Rectal smooth muscle tissue (tissue), 1 donor: ENCODE data around the gene CDHR3.
"Not testable (repeated sequence)": the region's sequence is repeated elsewhere in the genome, so short reads cannot be mapped to it uniquely, and the experiment has no call there.

Experiments
- H3K27ac ChIP-seq: one replicate; pipeline ENCODE4 v1.7.0; 2013; ENCODE audit warnings: low read depth, low read length, inconsistent platforms
- H3K27me3 ChIP-seq: one replicate; pipeline ENCODE4 v1.7.0; 2013; ENCODE audit warnings: low read length; ENCODE audit not compliant: control insufficient read depth, insufficient read depth
- H3K36me3 ChIP-seq: one replicate; pipeline ENCODE4 v1.7.0; 2013; ENCODE audit warnings: low read length; ENCODE audit not compliant: control insufficient read depth, insufficient read depth
- H3K4me1 ChIP-seq: one replicate; pipeline ENCODE4 v1.7.0; 2013; ENCODE audit warnings: low read length; ENCODE audit not compliant: control insufficient read depth, insufficient read depth
- H3K4me3 ChIP-seq: one replicate; pipeline ENCODE4 v1.7.0; 2013; ENCODE audit warnings: low read length
- H3K9ac ChIP-seq: one replicate; pipeline ENCODE4 v1.7.0; 2013; ENCODE audit warnings: low read length

The CDHR3 gene

GRCh38 chr7:105937411-105937810, 25.7 kb upstream of the CDHR3 start:
- H3K4me1 ChIP-seq = peaks cover 16% of the 10 kb centered on the region
- no peak overlapping the region for H3K4me3 ChIP-seq
- no peaks in the 10 kb centered on the region for H3K36me3 ChIP-seq
- no peak overlapping the region for H3K9ac ChIP-seq
- no peak overlapping the region for H3K27ac ChIP-seq
- H3K27me3 ChIP-seq = no peaks in the 10 kb centered on the region

DNA sequence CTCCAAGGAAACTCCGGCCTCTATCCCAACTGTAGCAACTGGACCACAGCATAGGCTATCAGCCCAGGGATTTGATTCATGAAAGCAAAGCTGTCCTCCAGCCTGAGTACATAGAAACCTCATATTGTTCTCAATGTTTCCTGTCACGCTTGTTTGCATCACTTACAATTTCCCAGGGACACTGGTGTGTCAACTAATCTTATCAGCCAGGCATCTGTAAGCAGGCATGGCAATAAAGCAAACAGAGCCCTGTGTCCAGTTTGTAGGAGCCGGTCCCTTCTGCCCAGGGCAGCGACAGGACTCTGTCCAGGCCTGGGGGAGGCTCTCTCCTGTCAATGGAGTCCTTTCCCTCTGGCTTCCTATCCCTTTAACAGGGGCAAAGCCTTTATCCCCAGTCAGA, 23.0 kb upstream of the CDHR3 start:
- H3K27me3 ChIP-seq = no peaks in the 10 kb centered on the region
- no peak overlapping the region for H3K4me3 ChIP-seq
- H3K9ac ChIP-seq = no peak overlapping the region
- no peak overlapping the region for H3K27ac ChIP-seq
- peaks cover 2% of the 10 kb centered on the region for H3K4me1 ChIP-seq
- H3K36me3 ChIP-seq = no peaks in the 10 kb centered on the region

- no peaks in the 10 kb centered on the region for H3K36me3 ChIP-seq
- no peak overlapping the region for H3K4me3 ChIP-seq
- H3K27ac ChIP-seq = no peak overlapping the region
- H3K27me3 ChIP-seq = no peaks in the 10 kb centered on the region
- no peak overlapping the region for H3K9ac ChIP-seq
- H3K4me1 ChIP-seq = peaks cover 2% of the 10 kb centered on the region
These were observed 21.5 kb upstream of the CDHR3 start for GRCh38 chr7:105941596-105941995.

GRCh38 chr7:105943486-105943885, 19.6 kb upstream of the CDHR3 start:
- H3K36me3 ChIP-seq = no peaks in the 10 kb centered on the region
- no peak overlapping the region for H3K27ac ChIP-seq
- no peak overlapping the region for H3K9ac ChIP-seq
- no peak overlapping the region for H3K4me3 ChIP-seq
- H3K4me1 ChIP-seq = peaks cover 2% of the 10 kb centered on the region
- H3K27me3 ChIP-seq = no peaks in the 10 kb centered on the region

DNA sequence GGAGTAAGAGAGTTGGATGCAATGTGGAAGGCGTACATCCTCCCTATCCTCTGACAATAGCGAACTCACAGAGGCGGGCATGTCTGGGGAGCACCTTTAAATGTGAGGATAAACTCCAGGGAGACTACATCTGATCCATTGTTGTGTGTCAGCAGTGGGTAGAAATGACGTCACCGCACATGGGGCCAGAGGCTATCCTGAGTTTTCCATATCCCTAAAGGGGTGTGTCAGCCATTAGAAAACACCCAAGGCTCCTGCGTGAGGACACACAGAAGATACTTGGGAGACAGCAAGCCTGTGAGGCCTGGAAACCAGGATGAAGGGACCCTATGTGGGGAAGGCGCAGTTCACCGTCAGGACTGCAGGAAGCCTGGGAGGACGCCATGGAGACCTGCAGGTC, 17.2 kb upstream of the CDHR3 start:
- Histone ChIP-seq H3K27ac (no peak overlapping the region), H3K4me3 (no peak overlapping the region), H3K9ac (no peak overlapping the region), H3K4me1 (no peaks in the 10 kb centered on the region), H3K36me3 (no peaks in the 10 kb centered on the region), H3K27me3 (no peaks in the 10 kb centered on the region)

GRCh38 chr7:105951597-105951996, 11.5 kb upstream of the CDHR3 start:
- Histone ChIP-seq H3K27ac (no peak overlapping the region), H3K36me3 (no peaks in the 10 kb centered on the region), H3K4me3 (no peak overlapping the region), H3K27me3 (no peaks in the 10 kb centered on the region), H3K9ac (no peak overlapping the region), H3K4me1 (no peaks in the 10 kb centered on the region)

DNA sequence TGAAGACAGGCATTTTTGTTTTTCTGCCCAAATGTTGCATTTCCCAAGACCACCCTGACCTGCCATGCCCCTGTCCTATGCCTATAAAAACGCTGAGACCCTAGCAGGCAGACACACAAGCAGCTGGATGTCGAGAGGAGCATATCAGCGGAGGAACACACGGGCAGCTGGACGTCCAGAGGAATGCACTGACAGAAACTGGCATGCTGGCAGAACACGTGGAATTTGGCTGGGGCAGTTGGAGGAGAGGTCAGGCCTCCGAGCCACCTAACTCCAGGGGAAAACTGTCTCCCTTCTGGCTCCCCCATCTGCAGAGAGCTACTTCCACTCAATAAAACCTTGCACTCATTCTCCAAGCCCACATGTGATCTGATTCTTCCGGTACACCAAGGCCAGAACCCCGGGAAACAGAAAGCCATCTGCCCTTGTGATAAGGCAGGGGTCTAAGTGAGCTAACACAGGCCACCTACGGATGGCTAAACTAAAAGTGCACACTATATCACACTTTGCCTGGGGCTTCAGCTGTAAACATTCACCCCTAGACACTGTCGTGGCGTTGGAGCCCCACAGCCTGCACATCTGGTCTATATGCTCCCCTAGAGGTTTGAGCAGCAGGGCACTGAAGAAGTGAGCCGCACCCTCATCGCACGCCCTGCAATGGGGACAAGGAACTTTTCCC, 10.0 kb upstream of the CDHR3 start:
- no peak overlapping the region for H3K9ac ChIP-seq
- H3K4me3 ChIP-seq = no peak overlapping the region
- H3K4me1 ChIP-seq = no peaks in the 10 kb centered on the region
- no peak overlapping the region for H3K27ac ChIP-seq
- H3K27me3 ChIP-seq = no peaks in the 10 kb centered on the region
- H3K36me3 ChIP-seq = no peaks in the 10 kb centered on the region

DNA sequence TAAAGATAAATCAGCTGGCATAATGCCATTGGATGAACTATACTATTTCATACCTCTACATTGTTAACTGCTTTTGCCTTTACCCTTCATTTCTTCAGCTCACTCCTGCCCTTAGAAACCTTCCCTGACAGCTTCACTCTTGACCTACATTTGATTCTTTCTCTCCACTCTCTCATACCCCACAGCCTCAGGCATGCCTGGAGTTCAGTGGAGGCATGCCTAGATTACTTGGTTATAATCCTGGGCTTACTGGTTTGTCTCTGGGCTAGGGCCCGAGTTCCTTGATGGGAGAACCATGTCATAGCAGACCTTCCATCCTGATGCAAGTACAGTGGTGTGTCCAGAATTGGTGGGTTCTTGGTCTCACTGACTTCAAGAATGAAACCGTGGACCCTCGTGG, 8.4 kb upstream of the CDHR3 start:
- Histone ChIP-seq H3K4me3 (no peak overlapping the region), H3K27me3 (no peaks in the 10 kb centered on the region), H3K27ac (no peak overlapping the region), H3K9ac (no peak overlapping the region), H3K4me1 (no peaks in the 10 kb centered on the region), H3K36me3 (no peaks in the 10 kb centered on the region)

DNA sequence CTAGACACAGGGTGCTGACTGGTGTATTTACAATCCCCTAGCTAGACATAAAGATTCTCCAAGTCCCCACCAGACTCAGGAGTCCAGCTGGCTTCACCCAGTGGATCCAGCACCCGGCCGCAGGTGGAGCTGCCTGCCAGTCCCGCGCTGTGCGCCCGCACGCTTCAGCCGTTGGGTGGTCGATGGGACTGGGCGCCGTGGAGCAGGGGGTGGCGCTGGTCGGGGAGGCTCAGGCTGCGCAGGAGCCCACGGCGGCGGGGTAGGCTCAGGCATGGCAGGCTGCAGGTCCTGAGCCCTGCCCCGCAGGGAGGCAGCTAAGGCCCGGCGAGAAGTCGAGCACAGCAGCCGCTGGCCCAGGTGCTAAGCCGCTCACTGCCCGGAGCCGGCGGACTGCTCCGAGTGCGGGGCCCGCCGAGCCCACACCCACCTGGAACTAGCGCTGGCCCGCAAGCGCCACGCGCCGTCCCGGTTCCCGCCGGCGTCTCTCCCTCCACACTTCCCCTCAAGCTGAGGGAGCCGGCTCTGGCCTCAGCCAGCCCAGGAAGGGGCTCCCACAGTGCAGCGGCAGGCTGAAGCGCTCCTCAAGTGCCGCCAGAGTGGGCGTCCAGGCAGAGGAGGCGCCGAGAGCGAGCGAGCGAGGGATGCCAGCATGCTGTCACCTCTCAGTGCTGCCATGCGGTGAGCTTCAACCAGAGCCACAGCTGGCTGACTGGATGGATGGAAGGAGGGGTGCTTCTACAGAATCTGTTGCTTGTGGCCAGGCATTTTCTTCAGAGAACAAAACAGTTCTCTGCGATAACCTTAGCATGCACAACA, 7.2 kb upstream of the CDHR3 start:
- not testable (repeated sequence) for H3K27ac ChIP-seq, H3K9ac ChIP-seq, H3K27me3 ChIP-seq, H3K4me1 ChIP-seq, H3K4me3 ChIP-seq, H3K36me3 ChIP-seq

GRCh38 chr7:105958012-105958411, 5.1 kb upstream of the CDHR3 start:
- H3K27me3 ChIP-seq = no peaks in the 10 kb centered on the region
- no peak overlapping the region for H3K9ac ChIP-seq
- peaks cover 17% of the 10 kb centered on the region for H3K4me1 ChIP-seq
- H3K27ac ChIP-seq = no peak overlapping the region
- no peaks in the 10 kb centered on the region for H3K36me3 ChIP-seq
- H3K4me3 ChIP-seq = no peak overlapping the region

GRCh38 chr7:105962353-105962752, 711 bp upstream of the CDHR3 start:
- H3K4me3 ChIP-seq = no peak overlapping the region
- H3K4me1 ChIP-seq = peaks cover 17% of the 10 kb centered on the region
- no peak overlapping the region for H3K9ac ChIP-seq
- no peaks in the 10 kb centered on the region for H3K36me3 ChIP-seq
- H3K27me3 ChIP-seq = no peaks in the 10 kb centered on the region
- peak overlapping the region; percentile 92 for H3K27ac ChIP-seq

- H3K9ac ChIP-seq = no peak overlapping the region
- no peak overlapping the region for H3K27ac ChIP-seq
- no peaks in the 10 kb centered on the region for H3K4me1 ChIP-seq
- no peak overlapping the region for H3K4me3 ChIP-seq
- H3K36me3 ChIP-seq = no peaks in the 10 kb centered on the region
- no peaks in the 10 kb centered on the region for H3K27me3 ChIP-seq
These were observed 8.8 kb downstream of the CDHR3 start for GRCh38 chr7:105971845-105972244.

DNA sequence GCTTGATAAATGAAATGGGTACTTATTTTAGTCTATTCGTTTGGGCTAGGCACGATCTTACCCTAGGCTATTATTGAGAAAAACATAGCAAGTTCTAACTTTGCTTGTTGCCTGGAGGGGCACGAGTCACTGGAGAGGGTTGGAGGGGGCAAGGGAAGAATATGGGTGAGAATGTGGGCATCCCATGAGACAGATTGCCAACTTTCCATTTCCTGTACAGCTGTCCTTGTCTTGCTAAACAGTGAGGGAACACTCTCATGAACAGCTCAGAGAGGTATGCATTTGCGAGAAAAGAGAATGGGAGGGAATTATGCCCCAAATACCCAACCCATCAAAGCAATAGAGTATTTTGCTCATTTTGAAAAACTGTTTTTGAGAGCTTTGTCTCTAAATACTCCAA, 9.2 kb downstream of the CDHR3 start:
- H3K27me3 ChIP-seq = no peaks in the 10 kb centered on the region
- H3K27ac ChIP-seq = no peak overlapping the region
- no peaks in the 10 kb centered on the region for H3K4me1 ChIP-seq
- no peaks in the 10 kb centered on the region for H3K36me3 ChIP-seq
- H3K4me3 ChIP-seq = no peak overlapping the region
- no peak overlapping the region for H3K9ac ChIP-seq
